IPS-18c (cell line): Measurements from ENCODE around the gene CEACAM7.

ENCODE experiments used
- H3K4me3 ChIP-seq: 2 replicates; pipeline ENCODE4 v1.7.0; 2013; ENCODE audit warnings: low read depth, mild to moderate bottlenecking, low read length, moderate library complexity; ENCODE audit not compliant: insufficient read depth
- H3K9me3 ChIP-seq: one replicate; pipeline ENCODE4 v1.6.1; 2013; ENCODE audit warnings: mild to moderate bottlenecking, low read length, moderate library complexity; ENCODE audit not compliant: control insufficient read depth, insufficient read depth

Gene CEACAM7

GRCh38 chr19:41626278-41626677 lies 61.8 kb downstream of the CEACAM7 start:
- Histone ChIP-seq H3K4me3 (no peak overlapping the region), H3K9me3 (peaks cover 2% of the 10 kb centered on the region)

GRCh38 chr19:41624937-41625336 lies 63.1 kb downstream of the CEACAM7 start:
- no peaks in the 10 kb centered on the region for H3K9me3 ChIP-seq

GRCh38 chr19:41624515-41624914 lies 63.6 kb downstream of the CEACAM7 start:
- H3K4me3 ChIP-seq: no peak overlapping the region
- H3K9me3 ChIP-seq: no peaks in the 10 kb centered on the region

More at GRCh38 chr19:41624937-41625336, 63.1 kb downstream of the CEACAM7 start:
- no peak overlapping the region for H3K4me3 ChIP-seq

- no peak overlapping the region for H3K4me3 ChIP-seq
- H3K9me3 ChIP-seq: no peaks in the 10 kb centered on the region
Observed at GRCh38 chr19:41623360-41623759, 64.7 kb downstream of the CEACAM7 start.
